DND-41 (cell line): ENCODE results near the gene JUND.

ENCODE experiments used
- CTCF ChIP-seq: IDR thresholded peaks from 2 replicates; pipeline ENCODE4 v1.5.1; 2012; ENCODE audit warnings: borderline replicate concordance, low read length, moderate library complexity, mild to moderate bottlenecking; ENCODE audit not compliant: poor library complexity, severe bottlenecking; ENCODE audit errors: extremely low read depth
- EZH2 ChIP-seq: IDR thresholded peaks from 3 replicates; pipeline ENCODE4 v1.6.1; 2012; ENCODE audit warnings: borderline replicate concordance, low read depth, mild to moderate bottlenecking, moderate library complexity, low read length, inconsistent platforms; ENCODE audit not compliant: severe bottlenecking

- TF ChIP-seq CTCF (no peak), EZH2 (no peak)
Measured at GRCh38 chr19:18282788-18283141, 1.3 kb upstream of the JUND start.
